HL-60/S4 treated with retinoic acid at 250 ng/mL for 4 days and 3 days (cell line): ENCODE results near the gene APOBEC3C.
"Not testable (repeated sequence)": the region's sequence is repeated elsewhere in the genome, so short reads cannot be mapped to it uniquely, and the experiment has no call there.

ENCODE experiments used
- in situ Hi-C: fragments of 300-500 bp; cut with MboI; formaldehyde crosslinking; loops from 2 replicates; pipeline ENCODE4 v1.7.0; 2022; ENCODE audit warnings: low sequenced_read_pairs

APOBEC3C gene

DNA sequence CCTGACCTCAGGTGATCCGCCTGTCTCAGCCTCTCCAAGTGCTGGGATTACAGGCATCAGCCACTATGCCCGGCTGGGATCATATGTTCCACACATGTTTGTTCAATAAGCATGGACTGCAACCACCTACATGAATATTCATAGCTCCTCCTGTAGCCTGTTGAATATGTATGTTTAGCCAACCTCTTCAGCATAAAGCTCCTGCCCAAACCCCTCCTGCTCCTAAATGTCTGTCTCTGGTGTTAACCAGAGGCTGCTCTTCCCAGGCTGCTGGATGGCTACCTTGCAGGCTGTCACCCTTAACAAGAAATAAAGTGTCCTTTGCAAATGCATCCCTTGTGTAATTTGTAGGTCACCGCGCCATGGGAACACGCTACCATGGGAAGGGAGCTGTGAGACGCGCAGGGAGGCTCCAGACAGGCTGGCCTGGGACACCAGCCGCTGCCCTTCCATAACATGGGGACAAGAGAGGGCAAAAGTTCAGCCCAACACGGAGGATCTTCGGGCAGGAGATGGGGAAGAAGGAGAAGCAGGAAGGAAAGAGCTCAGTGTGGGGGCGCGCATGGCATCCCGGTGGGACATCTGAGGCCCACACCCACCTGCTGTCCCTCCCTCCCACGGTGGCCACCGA is 6.1 kb downstream of the APOBEC3C start:
- in situ Hi-C loops, result not testable (repeated sequence)

DNA sequence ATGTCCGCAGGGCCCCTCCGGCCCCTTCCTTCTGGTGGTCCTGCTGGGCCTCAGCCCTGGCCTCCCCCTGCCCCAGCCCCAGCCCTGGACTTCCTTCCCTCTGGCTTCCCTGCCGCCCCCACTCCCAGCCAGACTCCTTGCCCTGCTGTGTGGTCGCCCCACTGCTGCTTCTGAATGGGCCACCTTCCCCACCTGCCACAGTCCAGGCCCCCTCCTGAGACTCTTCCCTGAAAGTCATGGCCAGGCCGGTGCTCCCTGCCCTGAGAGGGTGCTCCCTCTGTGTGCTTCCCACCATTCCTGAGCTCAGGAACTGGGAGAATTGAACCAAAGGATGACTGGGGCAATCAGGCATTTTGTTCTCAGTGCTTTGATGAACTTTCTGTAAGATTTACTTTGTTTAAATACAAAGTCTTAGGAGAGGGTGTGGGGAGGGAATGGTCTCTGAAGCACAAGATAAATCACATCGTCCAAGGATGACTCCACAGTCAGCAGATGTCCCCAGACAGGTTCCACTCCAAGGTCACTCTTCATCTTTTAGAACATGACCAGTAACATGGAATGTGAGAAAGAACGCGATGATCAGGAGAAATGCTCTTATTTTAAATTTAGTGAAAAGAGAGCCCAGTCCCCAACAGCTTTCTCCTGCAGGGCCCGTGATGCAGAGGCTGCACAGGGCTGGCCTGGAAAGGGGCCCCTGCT is 7.6 kb downstream of the APOBEC3C start:
- in situ Hi-C loops, result no loop called here

DNA sequence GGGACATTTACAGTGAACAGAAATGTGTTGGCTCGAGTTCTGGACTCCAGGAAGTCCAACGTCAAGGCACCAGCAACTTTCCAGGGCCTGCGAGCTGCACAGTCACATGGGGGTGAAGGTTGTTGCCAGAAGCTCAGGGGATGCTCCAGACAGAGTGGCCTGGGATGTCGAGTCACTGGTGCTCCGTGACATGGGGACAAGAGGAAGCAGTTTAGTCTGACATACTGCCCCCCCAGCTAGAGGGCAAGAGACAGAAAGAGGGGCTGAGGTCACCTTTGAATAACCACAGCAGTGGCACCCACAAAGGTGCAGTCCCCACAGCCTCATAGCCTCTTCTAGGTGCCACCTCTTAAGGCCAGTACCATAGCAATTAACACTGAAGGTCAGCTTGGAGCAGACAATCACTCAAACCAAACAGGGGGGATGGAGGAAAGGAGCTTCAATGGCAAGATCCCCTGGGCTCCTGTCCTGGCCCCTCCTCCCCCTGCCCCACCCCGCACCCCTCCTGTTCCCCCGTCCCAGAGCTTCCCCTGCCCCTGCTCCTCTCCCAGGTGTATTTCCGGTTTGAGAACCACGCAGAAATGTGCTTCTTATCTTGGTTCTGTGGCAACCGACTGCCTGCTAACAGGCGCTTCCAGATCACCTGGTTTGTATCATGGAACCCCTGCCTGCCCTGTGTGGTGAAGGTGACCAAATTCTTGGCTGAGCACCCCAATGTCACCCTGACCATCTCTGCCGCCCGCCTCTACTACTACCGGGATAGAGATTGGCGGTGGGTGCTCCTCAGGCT is 10.7 kb downstream of the APOBEC3C start:
- in situ Hi-C loops, result no loop called here

DNA sequence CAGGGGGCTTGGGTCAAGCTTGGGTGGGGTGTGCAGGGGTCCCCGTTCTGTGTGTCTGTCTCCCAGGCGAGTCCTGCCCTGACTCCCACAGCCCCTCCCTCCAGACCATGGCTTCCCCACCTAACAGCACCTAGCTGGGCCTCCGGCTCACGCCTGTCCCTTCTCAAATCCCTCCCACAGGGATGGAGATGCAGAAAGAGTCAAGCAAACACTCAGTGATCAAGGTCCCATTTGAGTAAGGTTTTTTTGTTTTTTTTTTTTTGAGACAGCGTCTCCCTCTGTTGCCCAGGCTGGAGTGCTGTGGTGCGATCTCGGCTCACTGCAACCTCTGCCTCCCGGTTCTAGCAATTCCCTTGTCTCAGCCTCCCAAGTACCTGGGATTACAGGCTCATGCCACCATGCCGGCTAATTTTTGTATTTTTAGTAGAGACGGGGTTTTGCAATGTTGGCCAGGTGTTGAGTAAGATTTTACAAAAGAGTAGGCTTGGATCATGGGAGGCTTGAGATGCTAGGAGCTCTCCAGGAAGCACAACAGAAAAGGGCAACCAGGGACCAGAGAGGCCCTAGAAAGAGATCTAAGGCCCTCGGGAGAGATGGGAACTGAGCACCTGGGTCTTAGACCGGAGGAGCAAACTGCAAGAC is 12.6 kb downstream of the APOBEC3C start:
- in situ Hi-C loops, result no loop called here

DNA sequence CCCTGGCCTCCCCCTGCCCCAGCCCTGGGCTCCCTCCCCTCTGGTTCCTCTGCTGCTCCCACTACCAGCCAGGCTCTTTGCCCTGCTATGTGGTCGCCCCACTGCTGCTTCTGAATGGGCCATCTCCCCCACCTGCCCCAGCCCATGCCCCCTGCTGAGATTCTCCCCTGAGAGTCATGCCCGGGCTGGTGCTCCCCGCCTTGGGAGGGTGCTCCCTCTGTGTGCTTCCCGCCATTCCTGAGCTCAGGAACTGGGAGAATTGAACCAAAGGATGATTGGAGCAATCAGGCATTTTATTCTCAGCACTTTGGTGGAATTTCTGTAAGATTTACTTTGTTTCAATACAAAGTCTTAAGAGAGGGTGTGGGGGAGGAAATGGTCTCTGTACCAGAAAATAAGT is 13.7 kb downstream of the APOBEC3C start:
- in situ Hi-C loops, result no loop called here

DNA sequence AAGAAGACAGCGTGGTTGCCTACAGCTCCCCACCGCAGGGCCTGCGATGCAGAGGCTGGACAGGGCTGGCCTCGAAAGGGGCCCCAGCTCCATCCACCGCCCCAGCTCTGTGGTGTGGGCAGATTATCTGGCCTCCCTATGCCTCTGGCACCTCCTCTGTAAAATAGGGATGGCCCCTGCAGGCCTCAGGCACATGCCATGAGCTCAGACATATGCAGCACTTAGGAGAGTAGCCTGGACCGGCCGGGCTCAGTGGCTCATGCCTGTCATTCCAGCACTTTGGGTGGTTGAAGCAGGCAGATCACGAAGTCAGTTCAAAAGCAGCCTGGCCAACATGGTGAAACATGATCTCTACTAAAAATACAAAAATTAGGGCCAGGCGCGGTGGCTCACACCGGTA is 14.2 kb downstream of the APOBEC3C start:
- in situ Hi-C loops, result no loop called here

DNA sequence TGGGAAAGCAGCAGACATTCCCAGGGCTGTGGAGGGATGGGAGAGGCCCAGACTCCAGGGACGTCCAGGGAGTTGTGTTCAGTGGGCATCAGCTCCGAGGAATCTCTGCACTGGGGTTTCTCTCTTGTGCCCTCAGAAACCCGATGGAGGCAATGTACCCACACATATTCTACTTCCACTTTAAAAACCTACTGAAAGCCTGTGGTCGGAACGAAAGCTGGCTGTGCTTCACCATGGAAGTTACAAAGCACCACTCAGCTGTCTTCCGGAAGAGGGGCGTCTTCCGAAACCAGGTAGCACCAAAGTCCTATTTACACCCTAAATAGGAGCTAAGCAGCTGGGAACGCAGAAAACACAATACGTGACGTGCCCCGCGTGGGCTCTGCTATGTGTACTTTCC is 15.2 kb downstream of the APOBEC3C start:
- in situ Hi-C loops, result no loop called here

DNA sequence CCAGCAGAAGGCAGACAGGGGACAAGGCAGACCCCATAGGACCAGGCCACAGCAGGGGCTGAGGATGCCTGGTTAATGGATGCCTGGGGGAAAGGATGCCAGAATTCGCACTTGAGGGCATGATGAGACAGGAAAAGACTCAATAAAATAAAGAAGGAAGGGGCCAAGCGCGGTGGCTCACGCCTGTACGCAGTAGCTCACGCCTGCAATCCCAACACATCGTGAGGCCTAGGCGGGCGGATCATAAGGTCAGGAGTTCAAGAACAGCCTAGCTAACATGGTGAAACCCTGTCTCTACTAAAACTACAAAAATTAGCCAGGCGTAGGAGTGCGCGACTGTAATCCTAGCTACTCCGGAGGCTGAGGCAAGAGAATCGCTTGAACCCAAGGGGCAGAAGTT is 16.6 kb downstream of the APOBEC3C start:
- in situ Hi-C loops, result no loop called here

DNA sequence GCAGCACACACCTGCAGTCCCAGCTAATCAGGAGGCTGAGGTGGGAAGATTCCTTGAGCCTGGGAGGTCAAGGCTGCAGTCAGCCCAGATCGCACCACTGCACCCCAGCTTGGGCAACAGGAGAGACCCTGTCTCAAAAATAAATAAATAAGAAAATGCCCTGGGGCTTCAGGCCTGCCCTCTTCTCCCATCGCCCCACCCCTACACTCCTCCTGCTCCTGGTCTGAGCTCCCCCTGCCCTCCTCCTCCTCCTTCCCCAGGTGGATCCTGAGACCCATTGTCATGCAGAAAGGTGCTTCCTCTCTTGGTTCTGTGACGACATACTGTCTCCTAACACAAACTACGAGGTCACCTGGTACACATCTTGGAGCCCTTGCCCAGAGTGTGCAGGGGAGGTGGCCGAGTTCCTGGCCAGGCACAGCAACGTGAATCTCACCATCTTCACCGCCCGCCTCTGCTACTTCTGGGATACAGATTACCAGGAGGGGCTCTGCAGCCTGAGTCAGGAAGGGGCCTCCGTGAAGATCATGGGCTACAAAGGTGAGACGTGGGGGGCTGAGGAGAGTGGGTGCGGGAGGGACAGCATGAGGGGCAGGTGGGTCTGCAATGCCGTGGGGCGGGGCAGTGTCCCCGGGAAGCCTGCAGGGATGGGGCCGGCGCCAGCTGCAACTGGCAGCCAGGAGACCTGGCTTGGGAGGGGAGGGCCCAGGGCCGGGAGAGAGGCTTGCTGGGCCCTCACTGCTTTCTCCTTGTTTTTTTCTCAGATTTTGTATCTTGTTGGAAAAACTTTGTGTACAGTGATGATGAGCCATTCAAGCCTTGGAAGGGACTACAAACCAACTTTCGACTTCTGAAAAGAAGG is 17.6 kb downstream of the APOBEC3C start:
- in situ Hi-C loops, result not testable (repeated sequence)

DNA sequence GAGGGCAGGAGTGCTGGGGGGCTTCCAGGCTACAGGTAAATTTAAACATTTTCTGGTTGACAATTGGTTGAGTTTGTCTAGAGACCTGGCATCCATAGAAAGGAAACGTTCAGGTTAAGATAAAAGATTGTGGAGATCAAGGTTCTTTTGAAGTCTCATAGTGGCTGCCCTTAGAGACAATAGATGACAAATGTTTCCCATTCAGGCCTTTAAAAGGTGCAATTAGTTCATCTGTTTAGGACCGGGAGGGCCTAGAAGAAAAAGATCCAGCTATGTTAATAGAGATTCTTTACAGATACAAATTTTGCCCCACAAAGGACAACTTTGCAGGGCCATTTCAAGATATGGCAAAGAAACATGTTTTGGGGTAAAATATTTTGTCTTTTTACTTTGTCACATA is 23.0 kb downstream of the APOBEC3C start:
- in situ Hi-C loops, result not testable (repeated sequence)

DNA sequence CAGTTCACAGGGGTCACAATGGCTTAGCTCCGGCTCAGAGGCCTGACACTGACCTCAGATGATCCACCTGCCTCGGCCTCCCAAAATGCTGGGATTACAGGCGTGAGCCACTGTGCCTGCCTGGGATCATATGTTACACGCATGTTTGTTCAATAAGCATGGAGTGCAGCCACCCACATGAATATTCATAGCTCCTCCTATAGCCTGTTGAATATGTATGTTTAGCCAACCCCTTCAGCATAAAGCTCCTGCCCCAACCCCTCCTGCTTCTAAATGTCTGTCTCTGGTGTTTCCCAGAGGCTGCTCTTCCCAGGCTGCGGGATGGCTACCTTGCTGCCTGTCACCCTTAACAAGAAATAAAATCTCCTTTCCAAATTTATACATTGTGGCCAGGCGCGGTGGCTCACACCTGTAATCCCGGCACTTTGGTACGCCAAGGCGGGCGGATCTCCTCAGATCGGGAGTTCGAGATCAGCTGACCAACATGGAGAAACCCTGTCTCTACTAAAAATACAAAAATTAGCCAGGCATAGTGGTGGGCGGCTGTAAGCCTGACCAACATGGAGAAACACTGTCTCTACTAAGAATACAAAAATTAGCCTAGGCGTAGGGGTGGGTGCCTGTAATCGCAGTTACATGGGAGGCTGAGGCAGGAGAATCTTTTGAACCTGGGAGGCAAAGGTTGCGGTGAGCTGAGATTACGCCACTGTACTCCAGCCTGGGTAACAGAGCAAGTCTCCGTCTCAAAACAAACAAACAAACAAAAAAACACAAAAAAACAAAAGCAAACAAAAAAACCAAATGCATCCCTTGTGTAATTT is 25.5 kb downstream of the APOBEC3C start:
- in situ Hi-C loops, result no loop called here

DNA sequence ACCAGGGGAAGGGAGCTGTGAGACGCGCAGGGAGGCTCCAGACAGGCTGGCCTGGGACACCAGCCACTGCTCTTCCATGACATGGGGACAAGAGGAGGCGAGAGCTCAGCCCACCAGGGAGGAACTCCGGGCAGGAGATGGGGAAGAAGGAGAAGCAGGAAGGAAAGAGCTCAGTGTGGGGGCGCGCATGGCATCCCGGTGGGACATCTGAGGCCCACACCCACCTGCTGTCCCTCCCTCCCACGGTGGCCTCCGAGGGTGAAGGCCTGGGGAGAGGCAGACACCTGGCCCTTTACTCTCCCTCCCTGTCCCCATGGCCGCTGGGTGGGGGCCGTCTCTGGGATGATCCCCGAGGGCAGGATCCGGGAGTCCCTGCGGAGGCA is 26.1 kb downstream of the APOBEC3C start:
- in situ Hi-C loops, result not testable (repeated sequence)

DNA sequence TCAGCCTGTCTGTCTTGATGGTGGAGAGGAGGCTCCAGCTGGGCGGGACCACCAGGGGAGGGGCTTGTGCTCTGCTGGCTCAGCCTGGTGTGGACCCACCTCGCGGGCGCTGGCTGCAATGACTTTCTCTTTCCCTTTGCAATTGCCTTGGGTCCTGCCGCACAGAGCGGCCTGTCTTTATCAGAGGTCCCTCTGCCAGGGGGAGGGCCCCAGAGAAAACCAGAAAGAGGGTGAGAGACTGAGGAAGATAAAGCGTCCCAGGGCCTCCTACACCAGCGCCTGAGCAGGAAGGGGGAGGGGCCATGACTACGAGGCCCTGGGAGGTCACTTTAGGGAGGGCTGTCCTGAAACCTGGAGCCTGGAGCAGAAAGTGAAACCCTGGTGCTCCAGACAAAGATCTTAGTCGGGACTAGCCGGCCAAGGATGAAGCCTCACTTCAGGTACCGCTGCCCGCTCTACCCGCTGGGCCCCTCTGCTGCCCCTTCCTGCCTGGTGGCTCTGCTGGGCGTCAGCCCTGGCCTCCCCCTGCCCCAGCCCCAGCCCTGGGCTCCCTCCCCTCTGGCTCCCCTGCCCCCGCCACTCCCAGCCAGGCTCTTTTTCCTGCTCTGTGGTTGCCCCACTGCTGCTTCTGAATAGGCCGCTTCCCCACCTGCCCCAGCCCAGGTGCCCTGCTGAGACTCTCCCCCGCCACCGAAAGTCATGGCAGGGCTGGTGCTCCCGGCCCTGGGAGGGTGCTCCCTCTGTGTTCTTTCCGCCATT is 26.7 kb downstream of the APOBEC3C start, which contains the start of gene APOBEC3F:
Gene APOBEC3F, plus strand, starts transcription at position 327 of the 759 bp plus-strand sequence. Its CDS starts 97 bp downstream, at position 424.
- in situ Hi-C loops, result not testable (repeated sequence)

DNA sequence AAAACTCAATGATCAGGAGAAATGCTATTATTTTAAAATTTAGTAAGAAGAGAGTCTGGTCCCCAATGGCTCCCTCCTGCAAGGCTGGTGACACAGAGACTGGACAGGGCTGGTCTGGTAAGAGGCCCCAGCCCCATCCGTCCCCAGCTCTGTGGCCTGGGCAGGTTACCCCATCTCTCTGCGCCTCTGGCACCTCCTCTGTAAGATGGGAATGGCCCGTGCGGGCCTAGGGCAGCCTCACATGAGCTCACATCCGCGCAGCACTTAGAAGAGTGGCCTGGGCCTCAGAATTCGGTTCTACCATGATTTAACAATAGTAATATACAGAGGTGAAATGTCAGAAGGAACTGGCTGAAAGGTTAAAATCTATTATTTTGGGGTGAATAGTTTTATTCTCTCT is 27.9 kb downstream of the APOBEC3C start:
- in situ Hi-C loops, result no loop called here

DNA sequence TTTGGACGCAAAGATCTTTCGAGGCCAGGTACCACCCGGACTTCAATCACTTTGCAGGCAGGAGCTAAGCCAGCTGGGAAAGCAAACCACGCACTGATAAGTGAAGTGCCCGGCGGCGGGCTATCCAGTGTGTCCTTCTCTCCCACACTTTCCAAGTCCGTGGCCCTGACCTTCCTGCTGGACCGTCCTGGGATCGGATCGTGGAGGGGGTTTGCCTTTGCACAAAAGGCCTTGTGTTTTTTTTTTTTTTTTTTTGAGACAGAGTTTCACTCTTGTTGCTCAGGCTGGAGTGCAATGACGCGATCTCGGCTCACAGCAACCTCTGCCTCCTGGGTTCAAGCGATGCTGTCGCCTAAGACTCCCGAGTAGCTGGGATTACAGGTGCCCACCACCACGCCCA is 29.0 kb downstream of the APOBEC3C start:
- in situ Hi-C loops, result not testable (repeated sequence)

DNA sequence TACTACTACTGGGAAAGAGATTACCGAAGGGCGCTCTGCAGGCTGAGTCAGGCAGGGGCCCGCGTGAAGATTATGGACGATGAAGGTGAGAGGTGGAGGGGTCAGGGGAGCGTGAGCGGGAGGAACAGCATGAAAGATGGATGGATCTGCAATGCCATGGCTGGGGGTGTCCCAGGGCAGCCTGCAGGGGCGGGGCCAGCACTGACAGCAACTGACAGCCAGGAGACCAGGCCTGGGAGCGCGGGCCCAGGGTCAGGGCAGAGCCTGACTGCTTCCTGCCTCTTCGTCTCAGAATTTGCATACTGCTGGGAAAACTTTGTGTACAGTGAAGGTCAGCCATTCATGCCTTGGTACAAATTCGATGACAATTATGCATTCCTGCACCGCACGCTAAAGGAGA is 31.1 kb downstream of the APOBEC3C start:
- in situ Hi-C loops, result not testable (repeated sequence)

DNA sequence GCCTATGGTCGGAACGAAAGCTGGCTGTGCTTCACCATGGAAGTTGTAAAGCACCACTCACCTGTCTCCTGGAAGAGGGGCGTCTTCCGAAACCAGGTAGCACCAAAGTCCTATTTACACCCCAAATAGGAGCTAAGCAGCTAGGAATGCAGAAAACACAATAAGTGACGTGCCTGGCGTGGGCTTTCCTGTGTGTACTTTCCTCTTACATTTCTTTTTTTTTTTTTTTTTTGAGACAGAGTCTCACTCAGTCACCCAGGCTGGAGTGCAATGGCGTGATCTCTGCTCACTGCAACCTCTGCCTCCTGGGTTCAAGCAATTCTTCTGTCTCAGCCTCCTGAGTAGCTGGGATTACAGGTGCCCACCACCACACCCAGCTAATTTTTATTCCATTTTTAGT is 35.4 kb downstream of the APOBEC3C start:
- in situ Hi-C loops, result not testable (repeated sequence)

DNA sequence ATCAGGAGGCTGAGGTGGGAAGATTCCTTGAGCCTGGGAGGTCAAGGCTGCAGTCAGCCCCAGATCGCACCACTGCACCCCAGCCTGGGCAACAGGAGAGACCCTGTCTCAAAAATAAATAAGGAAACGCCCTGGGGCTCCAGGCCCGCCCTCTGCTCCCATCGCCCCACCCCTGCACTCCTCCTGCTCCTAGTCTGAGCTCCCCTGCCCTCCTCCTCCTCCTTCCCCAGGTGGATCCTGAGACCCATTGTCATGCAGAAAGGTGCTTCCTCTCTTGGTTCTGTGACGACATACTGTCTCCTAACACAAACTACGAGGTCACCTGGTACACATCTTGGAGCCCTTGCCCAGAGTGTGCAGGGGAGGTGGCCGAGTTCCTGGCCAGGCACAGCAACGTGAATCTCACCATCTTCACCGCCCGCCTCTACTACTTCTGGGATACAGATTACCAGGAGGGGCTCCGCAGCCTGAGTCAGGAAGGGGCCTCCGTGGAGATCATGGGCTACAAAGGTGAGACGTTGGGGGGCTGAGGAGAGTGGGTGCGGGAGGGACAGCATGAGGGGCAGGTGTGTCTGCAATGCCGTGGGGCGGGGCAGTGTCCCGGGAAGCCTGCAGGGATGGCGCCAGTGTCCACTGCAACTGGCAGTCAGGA is 37.9 kb downstream of the APOBEC3C start:
- in situ Hi-C loops, result not testable (repeated sequence)
